HL-60/S4 treated with phorbol 12-myristate 13-acetate at 8.2 ng/mL for 4 days and 3 days (cell line): ENCODE data around the gene GPBP1L1.
"Not testable (repeated sequence)": the region's sequence is repeated elsewhere in the genome, so short reads cannot be mapped to it uniquely, and the experiment has no call there.

ENCODE experiments used
- in situ Hi-C: fragments of 300-500 bp; cut with MboI; formaldehyde crosslinking; loops from 2 replicates; pipeline ENCODE4 v1.15.0; 2022; ENCODE audit warnings: low sequenced_read_pairs

Gene GPBP1L1

DNA sequence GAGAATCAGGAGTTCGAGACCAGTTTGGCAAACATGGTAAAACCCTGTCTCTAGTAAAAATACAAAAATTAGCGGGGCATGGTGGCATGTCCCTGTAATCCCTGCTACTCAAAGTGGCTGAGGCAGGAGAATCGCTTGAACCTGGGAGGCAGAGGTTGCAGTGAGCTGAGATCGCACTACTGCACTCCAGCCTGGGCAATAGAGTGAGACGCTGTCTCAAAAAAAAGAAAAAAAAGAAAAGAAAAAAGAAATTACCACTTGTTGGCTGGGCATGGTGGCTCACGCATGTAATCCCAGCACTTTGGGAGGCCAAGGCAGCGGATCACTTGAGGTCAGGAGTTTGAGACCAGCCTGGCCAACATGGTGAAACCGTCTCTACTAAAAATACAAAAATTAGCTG, 89.6 kb downstream of the GPBP1L1 start:
- in situ Hi-C loops = not testable (repeated sequence)

DNA sequence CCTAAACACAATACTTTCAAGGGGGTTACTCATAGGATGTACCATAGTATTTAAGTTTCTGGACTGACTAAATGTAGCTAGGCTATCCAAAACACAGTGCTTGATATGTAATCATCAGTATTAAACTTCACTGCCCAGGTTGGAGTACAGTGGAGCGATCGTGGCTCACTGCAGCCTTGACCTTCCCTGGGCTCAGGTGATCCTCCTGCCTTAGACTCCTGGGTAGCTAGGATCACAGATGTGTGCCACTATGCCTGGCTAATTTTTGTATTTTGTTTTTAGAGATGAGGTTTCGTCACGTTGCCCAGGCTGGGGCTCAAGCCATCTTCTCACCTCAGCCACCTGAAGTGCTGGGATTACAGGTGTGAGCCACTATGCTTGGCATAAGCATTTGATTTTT, 91.9 kb downstream of the GPBP1L1 start:
- in situ Hi-C loops = no loop called here

DNA sequence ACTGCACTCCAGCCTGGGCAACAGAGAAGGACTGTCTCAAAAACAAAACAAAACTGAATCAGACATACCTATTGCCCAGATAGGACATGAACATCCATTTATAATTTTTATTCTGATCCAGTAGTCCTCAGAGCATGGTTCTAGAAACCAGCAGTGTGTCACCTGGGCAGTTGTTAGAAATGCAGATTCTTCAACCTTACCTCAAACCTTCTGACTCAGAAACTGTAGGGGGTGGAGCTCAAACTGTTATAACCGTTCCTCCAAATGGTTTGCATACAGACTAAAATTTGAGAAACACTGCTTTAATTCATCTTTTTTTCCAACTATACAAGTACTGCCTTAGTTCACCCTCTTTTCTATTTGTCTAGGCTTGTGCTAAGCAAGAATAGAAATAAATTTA, 96.5 kb downstream of the GPBP1L1 start:
- in situ Hi-C loops = no loop called here

DNA sequence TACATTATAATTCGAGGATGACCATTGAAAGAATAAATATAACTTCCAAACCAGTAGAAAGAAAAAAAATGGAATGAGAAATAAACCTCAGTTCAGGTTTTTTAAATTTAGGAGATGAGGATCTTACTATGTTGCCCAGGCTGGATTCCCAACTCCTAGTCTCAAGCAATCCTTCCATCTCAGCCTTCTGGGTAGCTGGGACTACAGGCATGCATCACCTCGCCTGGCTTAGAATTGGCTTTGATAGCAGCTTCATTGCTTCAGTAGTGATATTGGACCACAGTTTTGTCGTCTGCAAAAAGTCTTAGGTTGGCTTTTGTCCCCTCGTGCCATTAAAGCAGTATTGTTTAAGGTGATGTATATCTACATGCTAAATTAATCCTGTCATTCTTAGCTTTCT, 99.6 kb downstream of the GPBP1L1 start:
- in situ Hi-C loops = no loop called here

DNA sequence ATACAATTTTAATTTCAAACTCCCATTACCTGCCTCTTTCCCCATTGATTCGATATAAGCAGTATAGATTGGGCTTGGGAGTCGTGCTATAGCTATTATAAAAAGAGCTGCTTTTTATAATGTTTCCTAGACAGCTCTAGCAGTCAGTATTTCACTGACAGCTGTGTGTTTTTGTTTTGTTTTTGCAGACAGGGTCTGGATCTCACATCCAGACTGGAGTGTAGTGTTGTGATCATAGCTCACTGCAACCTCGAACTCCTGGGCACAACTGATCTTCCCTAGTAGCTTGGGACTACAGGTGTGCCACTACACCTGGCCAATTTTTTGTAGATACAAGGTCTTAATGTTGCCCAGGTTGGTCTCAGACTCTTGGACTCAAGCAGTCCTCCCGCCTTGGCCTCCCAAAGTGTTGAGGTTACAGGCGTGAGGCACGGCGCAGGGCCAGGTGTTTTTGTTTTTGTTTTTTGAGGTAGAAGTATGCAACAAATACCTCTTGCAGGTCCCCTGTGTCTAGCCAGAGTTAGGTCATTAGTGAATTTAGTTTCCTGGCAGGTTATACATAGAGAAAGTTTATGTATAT, 100.7 kb downstream of the GPBP1L1 start:
- in situ Hi-C loops = no loop called here

DNA sequence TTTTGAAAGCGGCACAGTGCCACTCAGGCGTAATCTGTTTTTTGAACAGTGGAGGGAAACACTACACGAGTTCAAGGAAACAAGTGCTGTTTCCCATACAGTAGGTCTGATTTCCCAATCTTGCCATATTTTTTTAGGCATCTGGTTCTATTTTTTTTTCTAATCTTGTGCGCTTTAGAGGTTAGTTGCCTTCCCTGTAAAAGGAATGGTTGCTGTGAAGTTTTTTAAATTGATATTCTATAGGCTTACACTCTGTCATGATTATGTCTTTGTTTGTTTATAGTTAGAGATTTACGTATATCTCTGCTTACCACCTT, 101.3 kb downstream of the GPBP1L1 start:
- in situ Hi-C loops = no loop called here

DNA sequence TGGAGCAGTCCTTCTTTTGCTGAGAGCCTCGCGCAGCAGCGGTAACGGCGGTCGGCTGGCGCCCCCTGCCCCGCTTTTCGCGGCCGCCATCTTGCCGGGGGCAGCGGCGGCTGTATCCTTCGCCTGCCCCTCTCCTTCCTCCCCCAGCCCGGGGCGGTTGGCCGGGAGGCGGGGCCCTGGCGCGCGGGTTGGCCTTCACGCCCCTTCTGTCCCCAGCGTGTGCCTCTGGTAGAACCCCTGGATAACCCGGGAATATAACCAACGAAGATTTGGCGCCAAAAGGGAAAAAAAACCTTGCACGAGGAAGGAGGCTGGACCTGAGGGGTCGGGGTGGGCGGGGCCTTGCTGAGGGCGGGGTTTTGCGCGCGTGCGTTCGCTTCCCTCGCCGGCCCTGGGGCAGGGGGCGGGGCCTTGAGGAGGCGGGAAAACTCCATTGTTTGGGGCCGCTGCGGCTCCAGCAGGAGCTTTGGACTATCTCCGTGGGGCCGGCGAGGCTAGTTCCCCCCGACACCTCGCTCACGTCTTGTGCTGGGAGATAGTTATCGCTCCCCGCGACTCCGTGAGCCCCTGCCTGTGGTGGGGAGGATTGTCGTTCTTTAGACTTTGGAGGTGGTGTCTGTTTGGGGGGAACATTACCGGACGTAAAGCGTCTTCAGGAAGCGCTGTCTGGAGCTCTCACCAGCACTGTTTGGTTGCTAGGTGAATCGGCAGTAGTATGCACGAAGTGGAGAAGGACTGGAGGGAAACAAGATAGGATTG, 101.8 kb downstream of the GPBP1L1 start:
- in situ Hi-C loops = no loop called here

DNA sequence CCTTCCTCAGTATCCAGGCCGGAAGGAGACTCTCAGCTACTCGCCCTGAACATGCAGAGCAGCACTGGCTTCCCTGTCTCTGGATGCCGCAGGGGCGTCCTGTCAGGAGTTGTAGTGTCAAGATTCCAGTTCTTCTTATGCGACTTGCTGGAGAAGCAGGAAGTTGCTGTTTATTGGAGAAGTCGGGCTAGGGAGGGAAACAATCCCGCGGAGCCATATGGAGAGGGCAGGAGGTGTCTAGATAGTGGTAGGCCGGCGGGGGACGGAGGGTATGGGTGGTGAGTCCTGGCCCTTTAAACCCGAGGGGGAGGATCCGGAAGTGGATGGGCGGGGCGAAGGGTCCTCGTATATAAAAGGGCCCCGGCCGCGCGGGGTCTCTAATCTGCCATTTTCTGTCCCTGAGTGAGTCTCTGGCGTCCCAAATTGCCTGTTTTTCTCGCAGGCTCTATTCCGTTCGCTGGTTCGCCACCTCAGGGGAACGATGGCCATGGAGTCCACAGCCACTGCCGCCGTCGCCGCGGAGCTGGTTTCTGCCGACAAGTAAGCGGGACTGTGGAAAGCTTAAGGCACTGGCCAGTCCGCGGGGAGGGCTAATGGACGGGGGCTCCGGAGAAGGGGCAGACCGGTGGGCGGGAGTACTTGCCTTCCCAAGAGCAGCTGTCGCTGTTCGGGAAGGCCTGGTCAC, 102.5 kb downstream of the GPBP1L1 start, which contains the start of gene NASP:
Gene NASP, plus strand, starts transcription at position 376 of the 685 bp plus-strand sequence. Its CDS starts 106 bp downstream, at position 482.
- in situ Hi-C loops = no loop called here

DNA sequence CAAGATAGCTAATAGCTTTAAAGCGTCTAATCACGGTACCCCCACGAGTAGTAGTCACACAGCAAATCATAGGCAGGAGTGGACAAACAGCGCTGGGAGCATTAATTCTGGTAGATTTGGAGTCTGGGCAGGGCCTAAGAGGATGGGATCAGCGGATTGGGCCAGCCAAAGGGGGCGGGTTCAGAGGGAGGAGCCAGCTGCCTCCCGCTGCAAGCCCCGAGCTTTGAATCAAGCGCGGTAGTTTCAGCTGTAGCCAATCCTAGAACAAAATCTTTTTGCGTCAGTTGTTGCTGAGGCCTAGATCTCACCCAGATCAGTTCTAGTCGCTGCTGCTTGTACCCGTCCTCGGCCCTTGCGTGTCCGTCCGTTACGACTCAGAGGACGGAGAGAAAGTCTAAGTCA, 103.1 kb downstream of the GPBP1L1 start:
- in situ Hi-C loops = no loop called here
